Esophagus squamous epithelium (tissue), 4 donors: ENCODE measurements around the gene EEIG2.

Experiments used
- POLR2A ChIP-seq, 4 donors: fragments of 450-650 bp; IDR thresholded peaks; one replicate each; pipeline ENCODE4 v1.6.1; 2017; ENCODE audit warnings: antibody characterized with exemption in 4 of 4, mild to moderate bottlenecking in 4 of 4, moderate library complexity in 3 of 4
- TF ChIP-seq, protein P1 (sequence below), 6 experiments: fragments of 450-650 bp in 4 of 6; fragments of 200-600 bp in 2 of 6; sonication (generic) in 2 of 6; IDR thresholded peaks; one replicate each; pipeline ENCODE4 v1.5.1; 2016 to 2019; ENCODE audit warnings: antibody characterized with exemption in 6 of 6, mild to moderate bottlenecking in 4 of 6, moderate library complexity in 4 of 6

GRCh38 chr1:108551137-108551862, 8.6 kb upstream of the EEIG2 start:
- TF ChIP-seq, protein P1, sequence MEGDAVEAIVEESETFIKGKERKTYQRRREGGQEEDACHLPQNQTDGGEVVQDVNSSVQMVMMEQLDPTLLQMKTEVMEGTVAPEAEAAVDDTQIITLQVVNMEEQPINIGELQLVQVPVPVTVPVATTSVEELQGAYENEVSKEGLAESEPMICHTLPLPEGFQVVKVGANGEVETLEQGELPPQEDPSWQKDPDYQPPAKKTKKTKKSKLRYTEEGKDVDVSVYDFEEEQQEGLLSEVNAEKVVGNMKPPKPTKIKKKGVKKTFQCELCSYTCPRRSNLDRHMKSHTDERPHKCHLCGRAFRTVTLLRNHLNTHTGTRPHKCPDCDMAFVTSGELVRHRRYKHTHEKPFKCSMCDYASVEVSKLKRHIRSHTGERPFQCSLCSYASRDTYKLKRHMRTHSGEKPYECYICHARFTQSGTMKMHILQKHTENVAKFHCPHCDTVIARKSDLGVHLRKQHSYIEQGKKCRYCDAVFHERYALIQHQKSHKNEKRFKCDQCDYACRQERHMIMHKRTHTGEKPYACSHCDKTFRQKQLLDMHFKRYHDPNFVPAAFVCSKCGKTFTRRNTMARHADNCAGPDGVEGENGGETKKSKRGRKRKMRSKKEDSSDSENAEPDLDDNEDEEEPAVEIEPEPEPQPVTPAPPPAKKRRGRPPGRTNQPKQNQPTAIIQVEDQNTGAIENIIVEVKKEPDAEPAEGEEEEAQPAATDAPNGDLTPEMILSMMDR (IDR thresholded peaks at IDR 0.05) = no peak
- TF ChIP-seq POLR2A (IDR thresholded peaks at IDR 0.05) = no peak
